ENCODE data around the gene ANKRD9.

ANKRD9 gene

GRCh38 chr14:102499401-102500157, 10.0 kb downstream of the ANKRD9 start:
- DNase-seq (ENCODE audit: low spot score): no peak

- DNase-seq (ENCODE audit: low spot score): no peak
Measured at GRCh38 chr14:102498678-102499265, 10.8 kb downstream of the ANKRD9 start.

- no peak for DNase-seq (ENCODE audit: low spot score)
Measured at GRCh38 chr14:102497998-102498677, 11.4 kb downstream of the ANKRD9 start.

- DNase-seq (ENCODE audit: low spot score): no peak
Measured at GRCh38 chr14:102496958-102497744, 12.4 kb downstream of the ANKRD9 start.

GRCh38 chr14:102496331-102496691, 13.3 kb downstream of the ANKRD9 start:
- DNase-seq (ENCODE audit: low spot score): no peak

GRCh38 chr14:102495491-102496330, 13.9 kb downstream of the ANKRD9 start:
- no peak for DNase-seq (ENCODE audit: low spot score)

- DNase-seq (ENCODE audit: low spot score): no peak
Measured at GRCh38 chr14:102493585-102493984, 16.0 kb downstream of the ANKRD9 start.

GRCh38 chr14:102493096-102493495, 16.5 kb downstream of the ANKRD9 start:
- DNase-seq (ENCODE audit: low spot score): no peak

- no peak for DNase-seq (ENCODE audit: low spot score)
Measured at GRCh38 chr14:102492531-102492910, 17.1 kb downstream of the ANKRD9 start.

- no peak for DNase-seq (ENCODE audit: low spot score)
Measured at GRCh38 chr14:102491786-102492530, 17.6 kb downstream of the ANKRD9 start.

- DNase-seq (ENCODE audit: low spot score): no peak
Measured at GRCh38 chr14:102491366-102491765, 18.2 kb downstream of the ANKRD9 start.

GRCh38 chr14:102490456-102490855, 19.1 kb downstream of the ANKRD9 start:
- DNase-seq (ENCODE audit: low spot score): no peak

GRCh38 chr14:102487204-102487577, 22.4 kb downstream of the ANKRD9 start:
- no peak for DNase-seq (ENCODE audit: low spot score)

- DNase-seq (ENCODE audit: low spot score): no peak
Measured at GRCh38 chr14:102486513-102487203, 22.9 kb downstream of the ANKRD9 start.

GRCh38 chr14:102485693-102486512, 23.7 kb downstream of the ANKRD9 start:
- no peak for DNase-seq (ENCODE audit: low spot score)

GRCh38 chr14:102484316-102484715, 25.3 kb downstream of the ANKRD9 start:
- DNase-seq (ENCODE audit: low spot score): no peak

GRCh38 chr14:102481791-102482238, 27.8 kb downstream of the ANKRD9 start:
- no peak for DNase-seq (ENCODE audit: low spot score)

- no peak for DNase-seq (ENCODE audit: low spot score)
Measured at GRCh38 chr14:102481371-102481770, 28.2 kb downstream of the ANKRD9 start.

GRCh38 chr14:102479777-102480176, 29.8 kb downstream of the ANKRD9 start:
- DNase-seq (ENCODE audit: low spot score): peak; percentile 41
